Right ventricle myocardium superior (tissue), 1 donor: Measurements from ENCODE around the gene CRYBB3. TPM values are rescaled to one million over a fixed set of nuclear protein-coding genes. Genes with fewer than 3 reads are reported as not detected.

Experiments used
- ATAC-seq: fragments of 200-7000 bp; cut with Tn5 transposase; one replicate; pipeline ENCODE4 v1.9.1; 2020; ENCODE audit warnings: mild to moderate bottlenecking; ENCODE audit not compliant: poor library complexity
- DNase-seq: peaks from one replicate; pipeline ENCODE4 v3.0.0-alpha.2; 2020
- intact Hi-C: fragments of 100-400 bp; cut with DNase I; formaldehyde crosslinking; loops from one replicate; pipeline ENCODE4 v1.11.2; 2022
- long read RNA-seq: library from polyadenylated mRNA; unstranded; transcript quantifications from one replicate; pipeline ENCODE4 v2.0.0, GENCODE V29; 2021
- total RNA-seq: library from RNA; stranded (reverse); fragmentation: NEBNext Ultra II Directional; extraction: Animal tissue kit (Norgen Biotek cat#: 25700); gene quantifications from one replicate; pipeline ENCODE4 v1.2.1, GENCODE V29; 2021
- donor health status: DM: no; HTN: yes; CAD: no; lungs with severe emphysema.

Gene CRYBB3
- not detected for total RNA-seq
- long read RNA-seq, result 0 reads

DNA sequence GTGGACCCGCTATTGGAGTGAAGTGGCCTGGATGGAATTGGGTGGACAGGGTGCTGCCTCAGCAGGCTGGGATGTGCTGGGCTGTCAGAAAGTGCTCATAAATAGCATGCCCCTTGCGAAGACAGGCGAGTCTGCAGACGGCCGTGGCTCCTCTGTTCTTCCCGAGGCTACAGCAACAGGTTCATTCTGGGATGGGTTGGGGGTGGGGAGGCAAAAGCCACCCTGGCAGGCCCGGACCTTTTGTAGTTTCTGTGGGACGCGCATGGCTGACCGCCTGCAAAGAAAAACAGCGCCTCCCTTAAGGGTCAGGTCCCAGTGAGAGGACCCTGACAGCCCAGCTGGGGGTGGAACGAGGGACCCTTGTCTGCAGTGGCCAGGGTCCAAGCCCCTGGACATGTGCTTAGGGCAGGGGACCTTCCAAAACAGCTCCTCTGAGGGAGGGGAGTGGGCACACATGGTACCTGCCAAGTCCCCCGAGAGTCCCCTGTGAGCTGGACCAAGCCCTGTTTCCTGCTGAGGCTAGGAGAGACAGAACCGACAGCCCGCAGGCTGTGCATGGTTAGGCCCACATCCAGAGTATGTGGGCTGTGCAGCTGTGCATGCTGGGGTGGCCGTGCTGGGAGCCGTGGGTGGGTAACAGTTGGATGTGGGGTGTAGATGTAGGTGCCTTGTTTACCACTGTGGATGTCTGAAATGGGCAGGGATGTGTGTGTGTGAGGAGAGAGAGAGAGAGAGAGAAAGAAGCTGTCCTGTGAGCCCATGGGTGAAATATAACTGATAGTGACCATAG, at the start of gene CRYBB3:
TSS of gene CRYBB3 (plus strand) at position 128 of the 790 bp plus-strand sequence. CDS start 1,539 bp downstream, outside the sequence.
- no peak for DNase-seq
- intact Hi-C loops, result no loop called here
- ATAC-seq, result no peak

DNA sequence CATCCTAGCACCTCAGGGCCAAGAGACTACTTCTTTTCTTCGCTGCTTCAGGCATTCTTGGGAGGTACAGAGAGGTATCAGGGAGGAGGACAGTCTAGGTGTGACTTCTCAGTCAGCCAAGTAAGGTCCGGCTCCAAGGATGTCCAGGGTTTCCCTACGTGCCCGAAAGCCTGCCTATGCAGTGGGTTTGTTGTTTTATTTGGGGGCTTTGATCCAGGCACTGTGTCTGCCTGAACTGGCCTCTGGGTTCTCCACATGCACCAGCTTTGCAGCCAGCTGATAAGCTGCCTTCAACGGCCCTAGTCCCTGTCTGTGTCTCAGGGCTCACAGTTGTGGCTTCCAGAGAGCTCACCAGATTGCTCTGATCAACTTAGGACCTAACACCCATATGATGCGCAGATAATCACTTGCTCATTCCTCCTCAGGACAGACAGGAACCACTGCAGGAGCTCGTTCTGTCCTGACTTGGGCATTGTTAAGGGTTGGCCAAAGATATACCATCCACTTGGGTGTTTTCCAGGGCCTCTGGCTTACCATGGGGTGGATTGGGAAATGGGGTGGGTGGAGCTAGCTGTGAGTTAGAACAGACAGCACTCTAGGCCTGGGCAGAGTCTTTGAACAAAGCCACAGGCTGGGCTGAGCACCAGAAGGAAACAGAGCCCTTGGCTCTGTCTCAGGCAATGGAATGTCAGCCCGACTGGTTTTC, 45.5 kb upstream of the CRYBB3 start:
- intact Hi-C loops, result no loop called here
- peak; percentile 64 for DNase-seq

DNA sequence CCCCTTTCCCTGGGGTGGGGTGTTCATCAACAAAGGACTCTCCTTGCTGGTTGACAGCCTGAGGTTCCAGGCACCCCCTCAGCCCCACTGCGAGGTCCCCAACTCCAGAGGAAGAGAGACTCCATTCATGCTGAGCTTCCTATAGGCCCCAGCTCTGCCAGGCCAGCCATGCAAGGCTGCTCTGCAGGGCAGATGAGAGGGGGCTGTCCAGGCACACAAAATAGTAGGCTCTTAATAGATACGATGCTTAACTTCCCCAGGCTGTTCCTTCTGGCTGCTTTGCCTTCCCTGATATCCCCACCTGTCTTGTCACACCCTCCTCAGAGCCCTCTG, 45.0 kb upstream of the CRYBB3 start:
- ATAC-seq, result peak; percentile 40

More for the DNA sequence above, 45.5 kb upstream of the CRYBB3 start:
- peak; percentile 93 for ATAC-seq

DNA sequence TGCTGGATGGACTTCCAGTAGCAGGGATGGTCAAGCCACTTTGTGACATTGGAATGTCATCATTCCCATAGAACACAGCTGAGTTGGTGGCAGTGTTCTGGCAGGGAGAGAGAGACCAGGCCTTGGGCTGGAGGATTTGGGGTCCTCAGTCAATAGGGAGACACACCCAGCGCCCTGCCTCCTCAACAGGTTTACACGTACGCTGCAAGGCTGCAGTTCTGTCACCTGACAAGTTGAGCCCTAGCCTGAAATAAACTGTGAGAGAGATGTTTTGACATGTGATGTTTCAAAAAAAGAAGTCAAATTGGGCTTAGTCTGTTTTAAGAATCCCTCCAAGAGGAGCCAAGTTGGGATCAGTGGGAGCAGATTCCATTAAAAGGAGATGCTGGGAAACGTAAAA, 42.9 kb upstream of the CRYBB3 start:
- intact Hi-C loops, result no loop called here
- DNase-seq (no peak), ATAC-seq (peak; percentile 11)

More for the DNA sequence above, 45.0 kb upstream of the CRYBB3 start:
- no peak for DNase-seq
- intact Hi-C loops, result no loop called here

DNA sequence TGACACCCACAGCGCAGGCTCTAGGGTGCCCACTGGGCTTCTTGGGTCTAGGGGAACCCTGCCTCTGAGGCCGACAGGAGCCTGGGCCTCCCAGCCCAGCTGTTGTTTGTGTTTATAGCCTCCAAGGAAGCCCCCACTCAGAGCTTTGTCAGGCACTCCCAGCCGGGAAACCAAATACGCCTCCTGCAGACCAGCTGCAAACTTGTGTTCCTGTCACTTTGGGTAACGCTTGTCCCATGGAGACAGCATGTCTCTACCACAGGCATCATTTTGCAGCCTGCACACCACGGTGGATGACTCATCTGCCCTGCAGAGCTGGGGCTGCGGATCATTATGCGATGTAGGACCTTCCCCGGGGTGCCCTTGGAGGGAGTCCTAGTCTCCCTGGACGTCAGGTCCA, 40.6 kb upstream of the CRYBB3 start:
- no peak for ATAC-seq
- intact Hi-C loops, result no loop called here
- no peak for DNase-seq

DNA sequence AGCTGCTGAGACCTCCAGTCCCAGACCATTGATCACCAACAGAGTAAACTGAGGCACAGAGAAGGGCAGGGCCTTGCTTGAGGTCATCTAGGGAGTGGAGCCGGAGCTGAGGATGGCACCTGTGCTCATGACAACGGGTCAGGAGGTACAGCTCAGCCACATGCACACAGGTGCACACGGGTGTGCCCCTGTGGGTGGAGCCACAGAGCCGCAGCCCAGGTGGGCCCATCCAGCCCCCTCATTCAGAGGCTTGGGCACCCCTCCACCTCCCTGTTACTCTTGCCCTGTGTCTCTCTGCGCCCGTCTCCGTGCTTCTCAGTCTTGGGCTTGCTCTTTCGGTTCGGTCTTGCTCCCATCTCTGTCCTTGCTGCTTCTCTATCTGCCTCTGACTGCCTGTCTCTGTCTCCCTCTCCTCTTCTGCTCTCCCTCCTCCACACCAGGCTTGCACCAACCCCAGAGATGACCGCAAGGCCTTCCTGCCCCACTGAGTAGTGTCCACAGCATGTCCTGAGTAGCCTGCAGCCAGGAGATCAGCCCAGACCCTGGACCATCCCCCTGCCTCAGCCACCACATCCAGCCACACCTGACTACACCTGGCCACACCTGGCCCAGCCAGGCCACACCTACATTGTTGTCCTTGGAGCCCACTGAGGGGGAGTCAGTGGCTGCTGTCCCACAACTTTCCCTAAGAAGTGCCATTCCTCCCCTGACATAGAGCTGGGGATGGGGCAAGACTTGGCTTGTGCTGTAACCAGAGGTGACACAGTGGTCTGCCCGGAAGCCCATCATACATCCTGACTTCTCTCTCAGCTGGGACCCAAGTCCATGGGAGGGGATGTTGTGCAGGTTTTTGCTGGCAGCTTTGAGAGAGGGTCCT, 39.3 kb upstream of the CRYBB3 start:
- ATAC-seq (no peak), DNase-seq (no peak)
- intact Hi-C loops, result no loop called here

DNA sequence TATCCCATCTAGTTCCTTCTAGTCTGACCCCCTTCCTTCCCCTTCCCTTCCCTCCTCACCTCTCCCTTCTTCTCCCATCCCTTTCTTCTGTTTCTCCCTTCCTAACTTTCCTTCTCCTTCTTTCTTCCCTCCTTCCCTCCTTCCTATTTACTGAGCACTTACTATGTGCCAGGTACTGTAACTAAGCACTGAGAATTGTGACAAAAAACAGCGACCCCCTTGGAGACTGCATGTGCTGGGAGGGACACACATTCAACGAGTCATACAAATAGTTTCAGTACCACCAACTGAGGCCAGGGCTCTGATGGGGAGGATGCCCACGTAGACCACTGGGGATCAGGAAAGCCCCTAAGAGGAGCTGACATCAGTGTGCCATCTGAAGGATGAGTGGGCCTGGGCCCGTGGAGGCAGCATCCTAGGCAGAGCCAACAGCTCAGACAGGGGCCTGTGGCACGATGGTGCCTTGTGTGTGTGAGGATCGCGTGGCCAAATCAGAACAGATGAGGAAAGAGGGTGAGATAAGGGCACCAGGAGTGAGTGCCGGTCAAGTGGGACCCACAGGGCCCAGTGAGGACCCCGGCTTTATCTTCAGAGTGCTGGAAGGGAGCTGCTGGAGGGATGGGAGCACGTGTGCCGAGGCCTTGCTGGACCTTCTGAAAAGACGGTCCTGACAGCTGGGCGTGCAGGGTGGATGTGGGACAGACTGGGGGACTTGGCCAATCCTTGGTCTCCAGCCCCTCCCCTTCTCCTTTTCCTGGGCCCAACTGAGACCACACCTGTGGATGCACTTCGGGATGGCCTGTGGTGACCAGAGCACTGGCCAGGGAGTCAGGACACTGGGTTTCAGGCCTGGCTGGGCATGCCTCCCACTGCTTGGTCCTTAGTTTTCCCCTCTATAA, 38.4 kb upstream of the CRYBB3 start:
- no peak for ATAC-seq

DNA sequence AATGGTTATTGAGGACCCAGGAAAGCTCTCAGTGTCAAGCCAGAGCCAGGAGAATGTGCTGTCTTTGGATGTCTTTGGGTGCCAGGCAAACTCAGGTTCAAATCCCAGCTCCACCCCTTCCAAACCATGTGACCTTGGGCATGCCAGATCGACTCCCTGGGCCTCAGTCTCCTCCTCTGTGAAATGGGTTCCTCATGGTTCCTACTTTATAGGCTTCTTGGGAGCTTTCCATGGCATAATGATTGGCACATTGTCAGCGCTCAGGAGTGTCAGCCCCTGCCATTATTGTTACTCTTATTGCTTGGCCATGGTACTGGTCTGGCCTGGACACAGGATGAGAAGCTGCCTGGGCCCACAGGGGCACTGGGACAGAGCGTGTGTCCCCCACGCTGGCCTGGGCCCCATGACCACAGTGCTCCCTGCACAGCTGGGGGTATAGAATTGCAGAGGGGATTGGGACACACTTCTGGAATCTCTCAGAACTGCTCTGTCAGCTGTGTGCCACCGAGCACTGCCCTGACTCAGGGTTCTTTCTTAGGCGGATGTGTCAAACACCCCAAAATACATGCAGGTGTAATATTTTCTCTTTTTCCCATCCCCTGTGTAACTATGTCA, 37.6 kb upstream of the CRYBB3 start:
- no peak for DNase-seq
- intact Hi-C loops, result no loop called here
- no peak for ATAC-seq

More for the DNA sequence above, 38.4 kb upstream of the CRYBB3 start:
- intact Hi-C loops, result no loop called here
- DNase-seq, result no peak

DNA sequence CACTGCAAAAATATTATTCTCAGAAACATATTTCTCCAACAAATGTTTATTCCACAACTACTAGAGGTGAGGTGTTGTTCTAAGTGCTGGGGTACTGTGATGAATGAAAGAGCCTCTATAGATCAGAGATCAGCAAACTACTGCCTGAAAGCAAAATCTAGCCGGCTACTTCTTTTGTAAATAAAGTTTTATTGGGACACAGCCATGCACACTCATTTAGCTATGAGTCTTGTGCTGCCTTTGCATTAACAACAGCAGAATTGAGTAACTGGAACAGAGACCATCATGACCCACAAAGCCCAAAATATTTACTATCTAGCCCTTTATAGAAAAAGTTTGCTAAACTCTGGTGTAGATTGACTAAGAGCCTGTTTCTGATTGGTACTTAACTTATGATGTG, 37.1 kb upstream of the CRYBB3 start:
- DNase-seq (no peak), ATAC-seq (no peak)
- intact Hi-C loops, result no loop called here

DNA sequence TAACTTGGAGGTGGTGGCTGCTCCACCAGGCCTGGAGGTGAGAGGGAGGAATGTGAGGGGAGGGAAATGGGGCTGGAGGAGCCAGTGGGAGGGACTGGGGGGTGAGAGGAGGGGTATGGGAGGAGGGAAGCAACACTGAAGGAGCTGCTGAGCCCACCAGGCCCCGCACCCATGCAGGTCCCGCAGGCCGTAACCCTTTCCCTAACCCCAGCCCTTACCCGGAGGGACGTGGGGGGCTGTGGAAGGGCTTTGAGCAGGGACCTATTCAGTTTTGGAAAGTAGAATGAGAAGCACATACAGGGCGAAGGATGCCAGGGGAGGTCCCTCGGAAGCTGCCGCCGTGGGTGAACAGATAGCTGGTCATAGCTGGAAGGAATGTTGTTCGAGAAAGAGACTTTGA, 33.9 kb upstream of the CRYBB3 start:
- intact Hi-C loops, result no loop called here
- ATAC-seq (no peak), DNase-seq (no peak)

DNA sequence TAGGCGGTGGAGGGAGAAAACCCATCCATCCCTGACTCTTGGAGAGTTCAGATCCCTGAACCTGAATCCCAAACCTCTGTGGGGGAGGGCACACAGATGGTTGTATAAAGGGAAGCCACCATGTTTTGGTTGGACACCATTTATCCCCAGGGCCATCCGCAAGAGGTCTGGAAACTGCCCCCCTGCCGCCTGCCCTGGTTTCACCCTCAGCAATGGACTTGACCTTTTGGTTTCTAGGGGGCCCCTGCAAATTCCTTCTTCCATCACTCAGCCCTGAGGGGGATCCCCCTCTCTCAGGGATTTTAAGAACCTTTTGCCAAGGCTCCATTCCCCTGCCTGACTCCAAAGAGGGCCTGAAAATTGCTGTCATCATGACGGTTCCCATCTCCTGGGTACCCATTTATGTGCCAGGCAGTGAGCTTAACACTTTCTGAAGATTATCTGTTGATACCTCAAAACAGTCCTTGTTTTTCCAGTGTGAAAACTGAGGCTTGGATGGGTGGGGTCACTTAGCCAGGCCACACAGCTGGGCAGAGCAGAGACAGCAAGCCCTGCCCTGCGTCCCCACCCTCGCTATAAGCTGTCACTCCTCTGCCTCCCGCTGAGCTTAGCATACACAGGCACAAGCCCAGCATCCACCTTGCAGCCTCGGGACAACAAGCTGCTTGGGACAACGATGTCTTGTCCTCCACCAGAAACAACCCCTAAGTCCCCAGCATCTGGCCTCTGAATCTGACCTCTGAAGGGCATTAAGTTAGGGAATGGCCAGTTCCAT, 33.2 kb upstream of the CRYBB3 start:
- DNase-seq (no peak), ATAC-seq (no peak)
- intact Hi-C loops, result no loop called here

DNA sequence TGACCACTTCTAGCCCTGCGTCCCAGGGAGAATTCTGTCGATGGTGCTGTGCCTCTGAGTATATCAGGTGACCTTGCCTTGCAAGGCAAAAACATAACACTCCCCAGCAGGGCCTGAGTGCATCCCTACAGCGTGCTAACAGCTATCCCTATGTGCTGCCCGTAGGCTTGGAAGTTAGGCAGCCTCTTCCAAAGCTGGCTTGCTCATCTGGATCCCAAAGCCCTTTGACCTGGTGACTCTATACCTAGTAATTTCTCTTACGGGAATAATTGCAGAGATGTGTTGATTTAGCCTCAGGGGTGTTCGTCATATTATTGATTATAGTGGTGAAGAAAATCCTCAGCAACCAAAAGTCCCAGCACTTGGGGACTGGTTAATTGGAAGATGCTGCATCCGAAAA, 32.6 kb upstream of the CRYBB3 start:
- intact Hi-C loops, result no loop called here
- ATAC-seq (no peak), DNase-seq (no peak)

DNA sequence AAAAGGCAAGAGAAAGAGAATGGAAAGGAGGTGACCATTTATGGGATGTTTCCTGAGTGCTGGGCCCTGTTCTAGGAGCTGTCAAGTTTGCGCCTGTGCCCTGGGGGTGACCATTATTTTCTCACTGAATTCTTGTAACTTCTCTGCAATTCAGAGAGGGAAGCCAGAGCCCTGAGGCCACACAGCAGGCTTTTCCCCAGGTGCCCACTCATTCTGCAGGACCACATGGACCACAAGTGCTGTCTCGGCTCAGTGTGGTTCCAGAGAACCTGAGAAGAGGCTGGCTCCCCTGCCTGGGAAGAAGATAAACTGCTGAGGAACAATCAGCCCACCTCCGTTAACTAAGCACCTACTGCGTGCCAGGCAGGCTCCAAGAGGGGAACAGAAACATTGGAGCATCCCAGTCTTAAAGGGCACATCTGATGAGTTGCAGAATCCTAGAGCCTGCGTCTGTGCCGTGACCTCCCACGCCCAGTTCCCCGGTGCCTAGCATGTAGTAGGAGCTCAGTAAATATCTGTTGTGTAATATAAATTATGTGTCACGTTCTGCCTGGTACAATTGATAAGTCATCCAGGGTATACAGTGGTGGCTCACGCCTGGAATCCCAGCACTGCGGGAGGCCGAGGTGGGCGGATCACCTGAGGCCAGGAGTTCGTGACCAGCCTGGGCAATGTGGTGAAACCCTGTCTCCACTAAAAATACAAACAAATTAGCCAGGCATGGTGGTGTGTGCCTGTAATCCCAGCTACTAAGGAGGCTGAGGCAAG, 31.6 kb upstream of the CRYBB3 start:
- intact Hi-C loops, result no loop called here
- no peak for DNase-seq
- no peak for ATAC-seq

DNA sequence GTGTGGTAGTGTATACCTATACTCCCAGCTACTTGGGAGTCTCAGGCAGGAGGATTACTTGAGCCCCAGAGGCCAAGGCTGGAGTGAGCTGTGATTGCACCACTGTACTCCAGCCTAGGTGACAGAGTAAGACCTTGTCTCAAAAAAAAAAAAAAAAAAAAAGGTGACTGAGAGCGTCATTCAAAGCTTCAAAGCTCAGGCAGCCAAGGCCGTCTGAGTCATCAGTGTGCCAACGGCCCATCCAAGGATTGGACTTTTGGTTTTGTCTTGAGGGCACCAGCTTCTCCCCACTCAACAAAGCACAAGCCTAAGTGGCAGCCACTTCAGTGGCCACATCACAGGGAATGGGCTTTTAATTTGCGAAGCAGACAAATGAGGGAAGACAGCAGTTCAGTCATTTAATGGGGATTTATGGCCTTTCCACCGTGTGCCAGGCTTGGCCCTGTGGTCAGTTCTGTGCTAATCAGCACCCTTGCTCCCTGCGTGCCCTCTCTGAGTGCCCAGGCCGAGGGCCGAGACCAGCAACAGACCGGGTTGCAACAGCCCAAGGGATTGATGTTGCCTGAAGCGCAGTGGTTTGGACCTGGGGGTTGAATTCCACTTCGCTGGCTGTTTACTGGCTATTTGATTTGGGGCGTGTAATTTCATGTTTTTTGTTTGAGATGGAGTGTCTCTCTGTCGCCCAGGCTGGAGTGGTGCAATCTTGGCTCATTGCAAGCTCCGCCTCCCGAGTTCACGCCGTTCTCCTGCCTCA, 30.2 kb upstream of the CRYBB3 start:
- intact Hi-C loops, result loop anchor here (5.0 kb wide), 1 partner anchor 57 kb away; no protein-coding TSS in a partner anchor
- ATAC-seq (no peak), DNase-seq (no peak)

DNA sequence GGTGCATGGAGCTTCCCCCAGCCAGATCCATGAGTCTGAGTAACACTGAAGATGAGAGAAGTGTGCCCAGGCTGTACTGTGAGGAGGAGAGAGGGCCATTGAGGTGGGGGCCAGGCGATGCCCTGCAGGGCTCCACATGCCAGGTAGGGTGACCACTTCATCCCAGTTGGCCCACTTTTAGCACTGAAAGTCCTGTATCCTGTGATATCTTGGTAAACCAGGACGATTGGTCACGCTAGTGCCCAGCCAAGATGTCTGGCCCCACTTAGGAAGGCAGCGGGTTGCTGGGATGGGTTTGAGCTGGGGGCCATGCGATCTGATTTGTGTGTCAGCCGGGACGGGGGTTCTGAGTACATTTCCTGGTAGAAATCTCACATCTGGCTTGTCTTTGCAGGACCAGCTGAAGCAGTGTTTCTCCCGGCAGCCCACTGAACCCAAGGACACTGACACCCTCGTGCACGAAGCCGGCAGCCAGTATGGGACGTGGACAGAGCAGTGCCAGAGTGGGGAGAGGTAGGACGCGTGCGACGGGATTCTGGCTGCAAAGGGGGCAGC, 29.2 kb upstream of the CRYBB3 start:
- intact Hi-C loops, result loop anchor here (5.0 kb wide), 1 partner anchor 58 kb away; no protein-coding TSS in a partner anchor
- no peak for DNase-seq
- ATAC-seq, result no peak
